ENCODE data around the gene AGAP2.

GRCh38 chr12:57716305-57716704 lies 22.2 kb downstream of the AGAP2 start:
- TF ChIP-seq CTCF (IDR thresholded peaks at IDR 0.05) (no peak), POLR2A (IDR thresholded peaks at IDR 0.05) (no peak), POLR2AphosphoS5 (IDR thresholded peaks at IDR 0.05) (no peak)

Measured in transverse colon (tissue), 4 donors.